GM18870 (cell line): ENCODE data around the gene SPACA6.
"Not testable (repeated sequence)": the region's sequence is repeated elsewhere in the genome, so short reads cannot be mapped to it uniquely, and the experiment has no call there.

ENCODE experiments used
- ATAC-seq: cut with Tn5 transposase; IDR thresholded peaks from one replicate; pipeline ENCODE4 v1.9.1; 2021; ENCODE audit warnings: moderate library complexity; ENCODE audit not compliant: unreplicated experiment

SPACA6 gene

GRCh38 chr19:51733742-51734522, 40.8 kb downstream of the SPACA6 start:
- ATAC-seq: no peak

- ATAC-seq: no peak
These were observed 42.8 kb downstream of the SPACA6 start for GRCh38 chr19:51735759-51736449.

GRCh38 chr19:51737389-51737788, 44.3 kb downstream of the SPACA6 start:
- no peak for ATAC-seq

- no peak for ATAC-seq
These were observed 44.8 kb downstream of the SPACA6 start for GRCh38 chr19:51737924-51738323.

GRCh38 chr19:51738523-51738922, 45.4 kb downstream of the SPACA6 start:
- ATAC-seq: not testable (repeated sequence)

GRCh38 chr19:51739466-51740213, 46.5 kb downstream of the SPACA6 start:
- ATAC-seq: no peak

- ATAC-seq: no peak
These were observed 47.2 kb downstream of the SPACA6 start for GRCh38 chr19:51740356-51740755.

- ATAC-seq: no peak
These were observed 49.7 kb downstream of the SPACA6 start for GRCh38 chr19:51742789-51743188.

- no peak for ATAC-seq
These were observed 50.3 kb downstream of the SPACA6 start for GRCh38 chr19:51743405-51743804.

GRCh38 chr19:51746731-51747130, 53.6 kb downstream of the SPACA6 start:
- ATAC-seq: no peak

GRCh38 chr19:51749979-51750378, 56.8 kb downstream of the SPACA6 start:
- no peak for ATAC-seq

- no peak for ATAC-seq
These were observed 57.4 kb downstream of the SPACA6 start for GRCh38 chr19:51750400-51751094.

GRCh38 chr19:51751655-51752054, 58.5 kb downstream of the SPACA6 start, which contains the start of gene FPR1:
Gene FPR1 (minus strand): TSS chr19:51751878. CDS start chr19:51746994, 4,884 bp downstream.
- ATAC-seq: no peak

- no peak for ATAC-seq
These were observed 61.0 kb downstream of the SPACA6 start for GRCh38 chr19:51754109-51754508.

- no peak for ATAC-seq
These were observed 61.6 kb downstream of the SPACA6 start for GRCh38 chr19:51754770-51755169.
